ENCODE results near the gene BCAS1.

DNA sequence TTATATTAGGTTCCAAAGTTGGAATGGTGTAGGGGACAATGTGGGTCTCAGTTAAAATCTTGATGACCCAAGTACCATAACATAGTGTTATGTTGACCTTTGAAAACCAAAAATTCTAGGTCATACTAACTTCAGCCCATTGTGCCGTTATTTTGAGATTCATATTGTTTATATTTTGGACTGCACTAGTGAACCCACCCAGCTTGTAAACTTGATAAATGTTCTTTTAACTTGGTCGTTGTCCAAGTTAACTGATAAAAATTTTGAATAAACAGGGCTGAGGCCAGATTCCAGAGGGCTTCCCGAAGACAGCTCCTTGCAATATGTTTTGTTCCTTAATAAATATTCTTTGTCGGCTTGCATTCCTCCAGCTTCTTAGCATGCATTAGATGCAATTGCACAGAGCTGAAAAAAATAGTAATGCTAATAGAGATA is 90.3 kb downstream of the BCAS1 start:
- TF ChIP-seq, protein P1, sequence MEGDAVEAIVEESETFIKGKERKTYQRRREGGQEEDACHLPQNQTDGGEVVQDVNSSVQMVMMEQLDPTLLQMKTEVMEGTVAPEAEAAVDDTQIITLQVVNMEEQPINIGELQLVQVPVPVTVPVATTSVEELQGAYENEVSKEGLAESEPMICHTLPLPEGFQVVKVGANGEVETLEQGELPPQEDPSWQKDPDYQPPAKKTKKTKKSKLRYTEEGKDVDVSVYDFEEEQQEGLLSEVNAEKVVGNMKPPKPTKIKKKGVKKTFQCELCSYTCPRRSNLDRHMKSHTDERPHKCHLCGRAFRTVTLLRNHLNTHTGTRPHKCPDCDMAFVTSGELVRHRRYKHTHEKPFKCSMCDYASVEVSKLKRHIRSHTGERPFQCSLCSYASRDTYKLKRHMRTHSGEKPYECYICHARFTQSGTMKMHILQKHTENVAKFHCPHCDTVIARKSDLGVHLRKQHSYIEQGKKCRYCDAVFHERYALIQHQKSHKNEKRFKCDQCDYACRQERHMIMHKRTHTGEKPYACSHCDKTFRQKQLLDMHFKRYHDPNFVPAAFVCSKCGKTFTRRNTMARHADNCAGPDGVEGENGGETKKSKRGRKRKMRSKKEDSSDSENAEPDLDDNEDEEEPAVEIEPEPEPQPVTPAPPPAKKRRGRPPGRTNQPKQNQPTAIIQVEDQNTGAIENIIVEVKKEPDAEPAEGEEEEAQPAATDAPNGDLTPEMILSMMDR (IDR thresholded peaks at IDR 0.05): no peak
- no peak for TF ChIP-seq POLR2A (IDR thresholded peaks at IDR 0.05)
